Renal cortical epithelial cell (primary cell): ENCODE measurements around the gene LST1. TPM values are rescaled to one million over a fixed set of nuclear protein-coding genes. Genes with fewer than 3 reads are reported as not detected.
A peak's percentile ranks its signal among the peaks of the same experiment; 100 is the strongest.

Experiments
- DNase-seq: peaks from one replicate; pipeline ENCODE4 v3.0.0-alpha.2; 2011; ENCODE audit warnings: low read depth
- total RNA-seq: library from RNA; depleted of rRNA; stranded (reverse); fragments of >200 nt; gene quantifications from 2 replicates; pipeline ENCODE4 v1.2.3, GENCODE V29; 2014

LST1 gene
- total RNA-seq, 1 donor from 2014 or later = not detected

GRCh38 chr6:31559958-31560696, 25.9 kb upstream of the LST1 start:
- DNase-seq = peak; percentile 80

GRCh38 chr6:31560697-31561058, 25.4 kb upstream of the LST1 start:
- DNase-seq = no peak

- no peak for DNase-seq
These were observed 18.3 kb upstream of the LST1 start for GRCh38 chr6:31567531-31568370.

- no peak for DNase-seq
These were observed 17.5 kb upstream of the LST1 start for GRCh38 chr6:31568537-31568961.

- DNase-seq = no peak
These were observed 16.1 kb upstream of the LST1 start for GRCh38 chr6:31569861-31570536.

GRCh38 chr6:31572041-31572911, 13.8 kb upstream of the LST1 start, which contains the start of gene LTA:
Gene LTA, plus strand, starts transcription at chr6:31572289. Its CDS starts 454 bp downstream, at chr6:31572743.
- no peak for DNase-seq

GRCh38 chr6:31573239-31574105, 12.6 kb upstream of the LST1 start:
- DNase-seq = no peak

- no peak for DNase-seq
These were observed 11.7 kb upstream of the LST1 start for GRCh38 chr6:31574106-31575061.

GRCh38 chr6:31575335-31575901, 10.7 kb upstream of the LST1 start, which contains the start of gene TNF:
Gene TNF, plus strand, starts transcription at chr6:31575565. Its CDS starts 177 bp downstream, at chr6:31575742.
- DNase-seq = peak; percentile 28

GRCh38 chr6:31575952-31576685, 10.0 kb upstream of the LST1 start:
- no peak for DNase-seq

- DNase-seq = no peak
These were observed 9.0 kb upstream of the LST1 start for GRCh38 chr6:31576897-31577578.

- no peak for DNase-seq
These were observed 8.5 kb upstream of the LST1 start for GRCh38 chr6:31577579-31577966.

GRCh38 chr6:31578184-31579118, 7.6 kb upstream of the LST1 start:
- DNase-seq = peak; percentile 91

- DNase-seq = no peak
These were observed 7.0 kb upstream of the LST1 start for GRCh38 chr6:31579119-31579505.

GRCh38 chr6:31579546-31580437, 6.3 kb upstream of the LST1 start:
- DNase-seq = no peak

- no peak for DNase-seq
These were observed 5.7 kb upstream of the LST1 start for GRCh38 chr6:31580438-31580740.
